ENCODE results near the gene EPHB4. TPM values are rescaled to one million over a fixed set of nuclear protein-coding genes. Genes with fewer than 3 reads are reported as not detected.

Gene EPHB4
- 148 and 172 TPM in 2 replicates for total RNA-seq

DNA sequence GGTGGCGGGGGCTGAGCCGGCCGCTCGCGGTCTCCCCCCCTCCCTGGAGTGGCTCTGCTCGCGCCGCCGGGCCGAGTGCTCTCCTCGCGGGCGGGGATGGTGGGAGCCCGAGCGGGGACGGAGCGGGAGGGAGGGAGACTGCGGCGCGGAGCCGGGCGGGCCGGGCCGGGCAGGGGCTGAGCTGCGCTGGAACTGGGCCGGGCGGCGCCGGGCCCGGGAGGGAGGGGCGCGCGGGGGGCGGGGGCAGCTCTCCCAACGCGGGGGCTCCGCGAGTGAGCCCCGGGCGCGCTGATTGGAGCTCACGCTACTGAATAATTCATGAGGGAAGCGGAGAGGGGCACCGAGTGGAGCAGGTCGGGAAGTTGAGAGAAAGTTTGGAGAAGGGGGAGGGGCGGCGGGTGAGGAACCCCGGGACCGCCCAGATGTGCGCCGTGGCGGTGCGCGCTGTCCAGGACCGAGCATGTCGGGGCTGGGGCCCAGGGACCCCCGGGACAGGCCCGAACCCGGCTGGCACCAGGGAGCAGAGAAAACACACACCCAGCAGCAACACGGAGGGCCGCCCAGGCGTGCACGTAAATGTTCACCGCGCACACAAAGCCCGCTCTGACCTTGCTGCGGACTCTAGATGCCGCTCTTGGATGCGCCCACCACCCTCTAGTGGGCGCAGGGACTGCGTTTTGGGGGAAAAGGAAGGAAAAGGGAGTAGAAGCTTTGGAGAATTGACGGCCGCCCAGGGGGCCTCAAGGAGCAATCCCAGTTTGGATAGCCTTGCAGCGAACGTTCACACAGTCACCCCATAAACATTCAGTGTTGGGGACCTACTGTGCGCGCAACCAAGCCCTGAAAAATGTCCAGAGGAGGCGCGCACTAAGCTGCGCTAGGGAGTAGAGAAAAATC, at the start of gene EPHB4:
EPHB4 (minus strand) TSS at position 194 of the 897 bp plus-strand sequence. CDS start 493 bp downstream, outside the sequence.

DNA sequence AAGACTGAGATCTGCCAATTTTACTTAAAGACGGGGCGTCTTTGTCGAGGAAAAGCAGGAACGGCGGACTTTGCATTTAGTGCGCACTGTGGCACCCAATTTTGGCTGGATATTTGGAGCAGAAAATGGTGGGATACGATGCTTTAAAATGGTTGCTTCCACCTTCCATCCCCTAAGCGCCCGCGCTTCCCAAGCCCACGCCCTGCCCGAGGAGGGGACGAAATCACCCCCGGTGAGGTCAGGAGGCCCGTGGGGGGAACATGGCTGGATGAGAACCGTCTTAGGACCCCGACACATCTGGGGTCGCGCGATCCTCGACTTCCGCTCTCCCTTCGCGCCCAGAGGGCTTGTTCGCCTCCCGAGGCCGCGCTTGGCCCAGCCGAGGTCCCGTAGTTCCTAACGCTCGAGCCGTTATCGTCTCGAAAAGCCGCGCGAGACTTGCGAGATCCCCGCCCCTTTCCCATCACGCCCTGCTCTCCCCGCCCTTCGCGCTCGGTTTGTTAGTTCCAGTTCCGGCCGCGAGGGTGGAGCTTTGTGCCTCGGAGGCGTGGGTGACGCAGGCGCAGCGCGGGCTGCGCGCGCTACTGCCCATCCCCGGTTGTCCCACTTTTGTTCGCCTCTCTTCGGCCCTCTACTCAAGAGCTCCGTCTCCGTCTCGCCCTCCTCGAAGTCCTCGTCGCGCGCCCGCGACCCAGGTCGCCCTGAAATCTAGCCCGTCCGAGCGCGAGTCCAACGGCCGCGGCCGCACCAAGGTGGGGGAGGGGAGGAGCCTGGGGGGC, 47.4 kb upstream of the EPHB4 start, which contains the start of gene SRRT:
SRRT (plus strand) TSS at position 527 of the 779 bp plus-strand sequence. CDS start 488 bp downstream, outside the sequence.

DNA sequence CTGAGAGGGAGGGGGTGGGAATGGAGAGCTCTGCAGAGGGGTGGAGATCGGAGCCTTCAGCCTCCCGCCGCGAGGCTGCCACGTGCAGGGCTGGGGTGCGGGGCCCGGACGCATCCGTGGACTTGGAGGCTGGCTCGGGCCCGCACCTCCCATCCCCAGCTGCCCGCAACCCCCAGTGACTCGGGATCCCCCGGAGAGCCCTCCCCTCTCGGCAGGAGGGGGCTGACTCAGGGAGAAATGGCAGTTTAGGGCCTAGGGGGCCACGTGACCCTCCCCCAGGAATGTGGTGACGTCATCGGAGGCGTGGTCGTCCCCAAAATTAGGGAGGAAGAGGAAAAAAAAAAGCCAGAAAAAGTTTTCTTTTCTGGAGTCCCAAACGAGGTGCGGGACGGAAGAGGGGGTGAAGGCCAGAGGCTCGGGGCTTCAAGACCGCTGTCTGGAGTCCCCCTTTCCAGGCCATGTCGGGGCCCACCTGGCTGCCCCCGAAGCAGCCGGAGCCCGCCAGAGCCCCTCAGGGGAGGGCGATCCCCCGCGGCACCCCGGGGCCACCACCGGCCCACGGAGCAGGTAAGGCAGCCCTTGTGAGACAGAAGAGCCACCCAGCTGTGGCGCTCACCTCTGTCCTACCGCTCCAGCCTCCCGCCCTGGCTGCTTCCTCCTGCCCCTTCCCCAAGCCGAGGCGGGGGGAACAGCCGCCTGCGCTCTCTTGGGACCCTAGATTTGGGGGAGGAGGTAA, 39.9 kb upstream of the EPHB4 start, which contains the start of gene TRIP6:
TRIP6 (plus strand) TSS at position 348 of the 736 bp plus-strand sequence; CDS start at position 459, 111 bp downstream.

DNA sequence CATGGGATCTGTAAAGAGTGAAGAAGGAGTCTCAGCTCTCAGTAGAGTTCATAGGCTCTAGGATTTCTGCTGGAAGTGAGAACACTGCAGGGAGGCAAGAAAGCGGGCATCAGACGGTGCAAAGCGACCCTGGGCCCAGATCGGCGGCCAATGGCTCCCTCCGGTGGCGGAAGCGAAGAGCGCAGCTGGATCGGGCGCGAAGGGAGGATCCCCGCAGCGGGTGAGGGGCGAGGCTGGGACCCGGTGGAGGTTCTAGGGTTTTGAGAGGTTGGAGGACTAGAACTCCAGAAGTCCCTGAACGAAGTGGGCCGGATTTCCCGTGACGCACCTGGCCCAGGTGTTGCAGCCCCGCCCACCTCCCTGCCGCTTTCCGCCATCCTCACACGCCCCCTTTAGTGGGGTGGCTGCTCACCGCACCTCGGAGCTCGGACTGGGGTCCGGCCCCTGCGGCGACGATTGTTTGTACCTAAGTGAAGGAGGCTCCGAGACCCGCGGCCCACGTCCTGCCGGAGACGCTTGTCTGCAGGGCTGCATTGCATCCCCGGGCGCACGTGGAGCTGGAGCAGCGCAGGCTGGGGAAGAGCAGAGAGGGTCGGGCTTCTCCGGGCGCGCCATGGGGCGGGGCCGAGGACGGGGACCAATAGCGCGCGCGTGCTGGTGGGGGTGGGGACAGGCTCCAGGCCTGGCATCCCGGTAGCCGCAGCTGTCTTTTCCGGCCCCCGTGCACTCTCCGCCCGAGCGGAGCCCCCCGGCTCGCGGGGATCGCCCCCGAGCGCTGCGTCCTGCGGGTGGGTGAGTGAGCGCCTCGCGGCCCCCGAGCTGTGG, 24.9 kb upstream of the EPHB4 start, which contains the start of gene SLC12A9:
SLC12A9 (plus strand) TSS at position 666 of the 825 bp plus-strand sequence. CDS start 1,485 bp downstream, outside the sequence.

Small RNAs within 50 kb of the gene (small RNA-seq; reads per million reads assigned to genes)
- gene RN7SL750P: not detected

Other genes with a start within 250 kb of the EPHB4 start
- 18.6 and 21.3 TPM in 2 replicates for gene LRCH4, start 241.4 kb downstream of the EPHB4 start, total RNA-seq
- gene FBXO24, start 241.2 kb downstream of the EPHB4 start, total RNA-seq: 0.14 and 0.27 TPM in 2 replicates
- gene PCOLCE, start 225.2 kb downstream of the EPHB4 start, total RNA-seq: 1.2 and 1.3 TPM in 2 replicates
- gene MOSPD3, start 215.0 kb downstream of the EPHB4 start, total RNA-seq: 6.6 and 6.7 TPM in 2 replicates
- gene TFR2, start 186.0 kb downstream of the EPHB4 start, total RNA-seq: 0.27 and 0.43 TPM in 2 replicates
- not detected in 2 replicates for gene ACTL6B, start 171.1 kb downstream of the EPHB4 start, total RNA-seq
- 79.8 and 94.3 TPM in 2 replicates for gene GNB2, start 153.8 kb downstream of the EPHB4 start, total RNA-seq
- 20.1 and 23.1 TPM in 2 replicates for gene GIGYF1, start 133.3 kb downstream of the EPHB4 start, total RNA-seq
- gene POP7, start 121.4 kb downstream of the EPHB4 start, total RNA-seq: 36.7 and 44.8 TPM in 2 replicates
- gene EPO, start 107.1 kb downstream of the EPHB4 start, total RNA-seq: not detected in 2 replicates
- gene ZAN, start 93.9 kb downstream of the EPHB4 start, total RNA-seq: not detected in 2 replicates
- gene SLC12A9, start 25.2 kb upstream of the EPHB4 start, total RNA-seq: 17.4 and 17.5 TPM in 2 replicates
- 58.2 and 65.1 TPM in 2 replicates for gene TRIP6, start 39.9 kb upstream of the EPHB4 start, total RNA-seq
- 56.6 and 59.0 TPM in 2 replicates for gene SRRT, start 47.6 kb upstream of the EPHB4 start, total RNA-seq
- 1.3 and 3.1 TPM in 2 replicates for gene UFSP1, start 62.2 kb upstream of the EPHB4 start, total RNA-seq
- gene ACHE, start 68.4 kb upstream of the EPHB4 start, total RNA-seq: 0.13 and 0.22 TPM in 2 replicates
- gene MUC3A, start 122.0 kb upstream of the EPHB4 start, total RNA-seq: not detected in 2 replicates
- not detected in 2 replicates for gene MUC12, start 142.0 kb upstream of the EPHB4 start, total RNA-seq
- not detected in 2 replicates for gene MUC17, start 192.6 kb upstream of the EPHB4 start, total RNA-seq

Measured in thoracic aorta endothelial cell (primary cell).